Activated T-helper 17 cell treated with anti-CD3 and anti-CD28 coated beads, Interleukin-2, amount 50 U/mL, for 72 hours (primary cell): ENCODE measurements around the gene SVBP. TPM values are rescaled to one million over a fixed set of nuclear protein-coding genes. Genes with fewer than 3 reads are reported as not detected.
"Not testable (repeated sequence)": the region's sequence is repeated elsewhere in the genome, so short reads cannot be mapped to it uniquely, and the experiment has no call there.

Experiments
- ATAC-seq: fragments of 150-1000 bp; cut with Tn5 transposase; replicated peaks from 2 replicates; pipeline ENCODE4 v1.10.0; 2021; ENCODE audit warnings: mild to moderate bottlenecking, moderate library complexity
- H3K27ac Mint-ChIP-seq: one replicate; pipeline ENCODE4 v1.8.0; 2022; ENCODE audit warnings: mixed read lengths
- H3K27me3 Mint-ChIP-seq: one replicate; pipeline ENCODE4 v1.8.0; 2022; ENCODE audit warnings: mixed read lengths
- H3K36me3 Mint-ChIP-seq: one replicate; pipeline ENCODE4 v1.8.0; 2022; ENCODE audit warnings: low read depth, mild to moderate bottlenecking, mixed read lengths
- H3K4me1 Mint-ChIP-seq: one replicate; pipeline ENCODE4 v1.8.0; 2022; ENCODE audit warnings: mixed read lengths
- H3K4me3 Mint-ChIP-seq: one replicate; pipeline ENCODE4 v1.8.0; 2022; ENCODE audit warnings: mild to moderate bottlenecking, mixed read lengths
- H3K9me3 Mint-ChIP-seq: one replicate; pipeline ENCODE4 v1.8.0; 2022; ENCODE audit warnings: mixed read lengths
- total RNA-seq, 2 donors: library from RNA; stranded (reverse); gene quantifications; one replicate each; pipeline ENCODE4 v1.2.3, GENCODE V29; 2022

SVBP gene
- 10 to 100 TPM; 21.8 to 22.2 TPM for total RNA-seq

GRCh38 chr1:42816585-42817439 lies at the start of gene SVBP, which contains the start of gene ERMAP:
Gene SVBP (minus strand): TSS chr1:42817397. CDS start chr1:42816544, 853 bp downstream.
Gene ERMAP (plus strand): TSS chr1:42817122. CDS start chr1:42830449, 13,327 bp downstream.
- Mint-ChIP-seq H3K27me3 (no peaks in the 10 kb centered on the region), H3K4me3 (peak within 1 kb of the TSS; percentile 88), H3K4me1 (peaks cover 22% of the 10 kb centered on the region), H3K9me3 (no peaks in the 10 kb centered on the region), H3K27ac (peak within 1 kb of the TSS; percentile 82), H3K36me3 (peaks cover 17% of the 10 kb centered on the region)
- ATAC-seq = peak; percentile 94

DNA sequence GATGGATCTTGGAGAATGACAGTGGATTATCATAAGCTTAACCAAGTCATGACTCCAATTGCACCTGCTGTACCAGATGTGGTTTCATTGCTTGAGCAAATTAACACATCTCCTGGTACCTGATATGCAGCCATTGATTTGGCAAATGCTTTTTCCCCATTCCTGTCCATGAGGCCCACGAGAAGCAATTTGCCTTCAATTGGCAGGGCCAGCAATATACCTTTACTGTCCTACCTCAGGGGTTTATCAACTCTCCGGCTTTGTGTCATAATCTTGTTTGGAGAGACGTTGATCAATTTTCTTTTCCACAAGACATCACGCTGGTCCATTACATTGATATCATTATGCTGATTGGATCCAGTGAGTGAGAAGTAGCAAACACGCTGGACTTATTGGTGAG lies 49.4 kb upstream of the SVBP start:
- no peaks in the 10 kb centered on the region for H3K36me3 Mint-ChIP-seq
- H3K4me3 Mint-ChIP-seq = no peak overlapping the region
- no peak overlapping the region for H3K27ac Mint-ChIP-seq
- no peaks in the 10 kb centered on the region for H3K27me3 Mint-ChIP-seq
- no peaks in the 10 kb centered on the region for H3K9me3 Mint-ChIP-seq
- ATAC-seq = no peak
- H3K4me1 Mint-ChIP-seq = no peaks in the 10 kb centered on the region

DNA sequence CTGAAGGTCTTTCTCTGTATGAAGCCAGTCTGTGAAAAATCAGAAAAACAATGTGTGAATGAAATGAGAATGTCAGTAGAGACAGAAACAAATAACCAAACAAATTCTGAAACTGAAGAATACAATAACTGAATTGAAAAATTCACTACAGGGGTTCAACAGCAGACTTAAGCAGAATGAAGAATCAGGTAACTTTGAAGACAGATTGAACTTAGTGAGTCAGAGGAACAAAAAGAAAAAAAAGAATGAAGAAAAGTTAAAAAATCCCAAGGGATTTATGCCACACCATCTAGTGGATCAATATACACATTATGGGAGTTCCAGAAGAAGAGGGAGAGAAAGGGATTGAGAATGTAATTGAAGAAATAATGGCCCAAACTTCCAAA lies 43.8 kb upstream of the SVBP start:
- no peak for ATAC-seq
- Mint-ChIP-seq H3K4me3 (no peak overlapping the region), H3K9me3 (peaks cover 10% of the 10 kb centered on the region), H3K4me1 (no peaks in the 10 kb centered on the region), H3K36me3 (no peaks in the 10 kb centered on the region), H3K27me3 (peaks cover 11% of the 10 kb centered on the region), H3K27ac (no peak overlapping the region)

- Mint-ChIP-seq H3K4me3 (no peak overlapping the region), H3K27me3 (peaks cover 11% of the 10 kb centered on the region), H3K4me1 (no peaks in the 10 kb centered on the region), H3K9me3 (peaks cover 10% of the 10 kb centered on the region), H3K36me3 (no peaks in the 10 kb centered on the region), H3K27ac (no peak overlapping the region)
- ATAC-seq = no peak
These were observed 43.3 kb upstream of the SVBP start for GRCh38 chr1:42860339-42861013.

DNA sequence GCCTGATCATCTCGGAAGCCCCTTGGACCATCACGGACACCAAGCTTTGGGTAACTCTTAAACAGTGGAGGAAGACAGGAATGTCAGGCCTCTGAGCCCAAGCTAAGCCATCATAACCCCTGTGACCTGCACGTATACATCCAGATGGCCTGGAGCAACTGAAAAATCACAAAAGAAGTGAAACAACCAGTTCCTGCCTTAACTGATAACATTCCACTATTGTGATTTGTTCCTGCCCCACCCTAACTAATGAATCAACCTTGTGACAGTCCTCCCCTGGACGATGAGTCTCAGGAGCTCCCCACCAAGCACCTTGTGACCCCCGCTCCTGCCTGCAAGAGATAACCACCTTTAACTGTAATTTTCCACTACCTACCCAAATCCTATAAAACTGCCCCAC lies 42.2 kb upstream of the SVBP start:
- H3K4me3 Mint-ChIP-seq, H3K4me1 Mint-ChIP-seq, H3K9me3 Mint-ChIP-seq, H3K36me3 Mint-ChIP-seq, ATAC-seq, H3K27ac Mint-ChIP-seq: not testable (repeated sequence)
- H3K27me3 Mint-ChIP-seq = peaks cover 11% of the 10 kb centered on the region

GRCh38 chr1:42856554-42856953 lies 39.4 kb upstream of the SVBP start:
- H3K4me1 Mint-ChIP-seq, H3K27ac Mint-ChIP-seq, H3K36me3 Mint-ChIP-seq, H3K4me3 Mint-ChIP-seq, ATAC-seq, H3K9me3 Mint-ChIP-seq: not testable (repeated sequence)
- peaks cover 11% of the 10 kb centered on the region for H3K27me3 Mint-ChIP-seq

DNA sequence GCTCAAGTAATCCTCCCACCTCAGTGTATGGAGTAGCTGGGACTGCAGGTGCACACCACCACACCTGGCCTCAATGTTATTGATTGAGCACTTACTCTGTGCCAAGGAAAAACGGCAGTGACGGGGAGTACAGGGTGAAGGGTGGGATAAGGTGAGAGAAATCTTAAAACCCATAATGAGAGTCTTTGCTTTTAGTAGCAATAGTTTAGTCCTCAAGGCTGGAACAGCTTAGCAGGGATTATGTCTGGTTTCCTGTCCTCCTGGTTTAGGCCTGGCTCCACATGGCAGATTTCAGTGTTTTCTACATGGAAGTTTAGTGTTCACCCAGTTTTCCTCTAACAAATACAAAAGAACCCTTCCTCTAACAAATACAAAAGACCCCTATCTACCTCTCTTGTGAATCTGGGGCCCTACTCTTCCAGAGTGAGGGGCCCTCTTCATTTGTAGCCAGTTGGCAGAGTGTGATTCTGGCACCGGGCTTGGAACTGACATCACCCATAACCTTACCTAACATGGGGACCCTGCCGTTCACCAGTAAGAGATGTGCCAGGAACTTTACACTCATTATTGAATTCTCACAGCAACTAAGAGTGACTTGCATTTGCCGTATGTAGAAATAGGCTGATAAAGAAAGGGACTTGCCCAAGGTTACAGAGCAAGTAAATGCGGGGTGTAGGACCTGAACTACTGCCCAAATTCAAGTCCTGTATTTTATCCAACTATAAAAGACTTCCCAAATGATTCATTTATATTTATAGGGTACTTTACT lies 36.1 kb upstream of the SVBP start:
- H3K27ac Mint-ChIP-seq = no peak overlapping the region
- ATAC-seq = no peak
- peaks cover 32% of the 10 kb centered on the region for H3K36me3 Mint-ChIP-seq

GRCh38 chr1:42852608-42852980 lies 35.4 kb upstream of the SVBP start:
- no peak for ATAC-seq
- Mint-ChIP-seq H3K36me3 (peaks cover 33% of the 10 kb centered on the region), H3K4me3 (no peak overlapping the region), H3K4me1 (peaks cover 18% of the 10 kb centered on the region), H3K27ac (peak overlapping the region; percentile 28), H3K9me3 (no peaks in the 10 kb centered on the region), H3K27me3 (no peaks in the 10 kb centered on the region)

More for the DNA sequence above, 36.1 kb upstream of the SVBP start:
- no peak overlapping the region for H3K4me3 Mint-ChIP-seq
- H3K27me3 Mint-ChIP-seq = no peaks in the 10 kb centered on the region
- H3K9me3 Mint-ChIP-seq = no peaks in the 10 kb centered on the region
- peaks cover 10% of the 10 kb centered on the region for H3K4me1 Mint-ChIP-seq

- H3K36me3 Mint-ChIP-seq = peaks cover 33% of the 10 kb centered on the region
- ATAC-seq = no peak
- H3K4me3 Mint-ChIP-seq = no peak overlapping the region
- H3K4me1 Mint-ChIP-seq = peaks cover 23% of the 10 kb centered on the region
- peak overlapping the region; percentile 28 for H3K27ac Mint-ChIP-seq
- H3K9me3 Mint-ChIP-seq = no peaks in the 10 kb centered on the region
- H3K27me3 Mint-ChIP-seq = no peaks in the 10 kb centered on the region
These were observed 34.9 kb upstream of the SVBP start for GRCh38 chr1:42851960-42852607.

GRCh38 chr1:42851420-42851819 lies 34.2 kb upstream of the SVBP start:
- Mint-ChIP-seq H3K9me3 (no peaks in the 10 kb centered on the region), H3K36me3 (peaks cover 33% of the 10 kb centered on the region), H3K4me1 (peaks cover 25% of the 10 kb centered on the region), H3K27ac (no peak overlapping the region), H3K27me3 (no peaks in the 10 kb centered on the region), H3K4me3 (no peak overlapping the region)
- ATAC-seq = no peak

- Mint-ChIP-seq H3K27ac (peak overlapping the region; percentile 2), H3K27me3 (no peaks in the 10 kb centered on the region), H3K4me1 (peaks cover 25% of the 10 kb centered on the region), H3K4me3 (no peak overlapping the region), H3K36me3 (peaks cover 33% of the 10 kb centered on the region), H3K9me3 (no peaks in the 10 kb centered on the region)
- ATAC-seq = no peak
These were observed 32.7 kb upstream of the SVBP start for GRCh38 chr1:42849944-42850343.

- Mint-ChIP-seq H3K9me3 (no peaks in the 10 kb centered on the region), H3K36me3 (peaks cover 33% of the 10 kb centered on the region), H3K4me3 (peak overlapping the region; percentile 92), H3K27ac (peak overlapping the region; percentile 82), H3K27me3 (no peaks in the 10 kb centered on the region), H3K4me1 (peaks cover 30% of the 10 kb centered on the region)
- no peak for ATAC-seq
These were observed 31.8 kb upstream of the SVBP start for GRCh38 chr1:42848823-42849537.

- Mint-ChIP-seq H3K27ac (peak overlapping the region; percentile 82), H3K9me3 (no peaks in the 10 kb centered on the region), H3K36me3 (peaks cover 33% of the 10 kb centered on the region), H3K27me3 (no peaks in the 10 kb centered on the region), H3K4me3 (peak overlapping the region; percentile 92), H3K4me1 (peaks cover 30% of the 10 kb centered on the region)
- peak; percentile 64 for ATAC-seq
These were observed 30.7 kb upstream of the SVBP start for GRCh38 chr1:42847721-42848460.
